Natural killer cell (primary cell): ENCODE results near the gene INTS15. TPM values are rescaled to one million over a fixed set of nuclear protein-coding genes. Genes with fewer than 3 reads are reported as not detected.

Experiments used
- ATAC-seq, 3 donors: fragments of 150-1000 bp in 2 of 3; fragments of 200-7000 bp in 1 of 3; cut with Tn5 transposase; 1 replicate in 1 of 3; 2 replicates in 2 of 3; pipeline ENCODE4 v1.10.0; 2021; ENCODE audit warnings: mild to moderate bottlenecking in 2 of 3, moderate library complexity in 2 of 3
- DNase-seq, 2 donors: peaks; one replicate each; pipeline versions ENCODE4 v3.0.0 to v3.0.0-alpha.2; 2013 to 2021; ENCODE audit warnings: mixed read lengths in 1 of 2
- H3K27ac ChIP-seq: one replicate; pipeline ENCODE4 v1.5.1; 2013; ENCODE audit warnings: mild to moderate bottlenecking, low read length
- H3K27me3 ChIP-seq: one replicate; pipeline ENCODE4 v1.6.1; 2013; ENCODE audit warnings: low read length; ENCODE audit not compliant: control insufficient read depth, insufficient read depth
- H3K36me3 ChIP-seq: one replicate; pipeline ENCODE4 v1.6.1; 2013; ENCODE audit warnings: low read length; ENCODE audit not compliant: control insufficient read depth, insufficient read depth
- H3K4me1 ChIP-seq: one replicate; pipeline ENCODE4 v1.6.1; 2013; ENCODE audit warnings: low read length; ENCODE audit not compliant: control insufficient read depth, insufficient read depth
- H3K4me3 ChIP-seq: one replicate; pipeline ENCODE4 v1.5.1; 2013; ENCODE audit warnings: low read length
- H3K9me3 ChIP-seq: one replicate; pipeline ENCODE4 v1.6.1; 2013; ENCODE audit warnings: low read length; ENCODE audit not compliant: control insufficient read depth, insufficient read depth
- H3K27ac Mint-ChIP-seq, 2 donors: one replicate each; pipeline ENCODE4 v1.8.0; 2022; ENCODE audit warnings: mild to moderate bottlenecking in 2 of 2, mixed read lengths in 2 of 2, moderate library complexity in 1 of 2
- H3K27me3 Mint-ChIP-seq, 2 donors: one replicate each; pipeline ENCODE4 v1.8.0; 2022; ENCODE audit warnings: low read depth in 2 of 2, mixed read lengths in 2 of 2
- H3K36me3 Mint-ChIP-seq: one replicate; pipeline ENCODE4 v1.8.0; 2022; ENCODE audit warnings: mixed read lengths
- H3K4me1 Mint-ChIP-seq, 2 donors: one replicate each; pipeline ENCODE4 v1.8.0; 2022; ENCODE audit warnings: mixed read lengths in 2 of 2
- H3K4me3 Mint-ChIP-seq: one replicate; pipeline ENCODE4 v1.8.0; 2022; ENCODE audit warnings: mild to moderate bottlenecking, moderate library complexity, mixed read lengths
- H3K9me3 Mint-ChIP-seq, 2 donors: one replicate each; pipeline ENCODE4 v1.8.0; 2022; ENCODE audit warnings: mixed read lengths in 2 of 2
- CTCF ChIP-seq: fragments of 200-600 bp; IDR thresholded peaks from one replicate; pipeline ENCODE4 v1.8.0; 2022; ENCODE audit warnings: antibody characterized with exemption
- WGBS: methylation state at CpG from one replicate; pipeline ENCODE4 v1.1.7; 2013; ENCODE audit warnings: missing lambda C conversion rate; ENCODE audit not compliant: insufficient coverage; 5-methylcytosine and 5-hydroxymethylcytosine counted together
- intact Hi-C: fragments of 100-400 bp; cut with micrococcal nuclease; formaldehyde crosslinking; loops from one replicate; pipeline ENCODE4 v1.14.2; 2022
- total RNA-seq, 4 donors: library from RNA; stranded (reverse); fragments of 120-200 nt in 1 of 4; gene quantifications; one replicate each; pipeline versions ENCODE4 v1.2.3 to v1.2.4, GENCODE V29; 2013 to 2022

The INTS15 gene
- total RNA-seq, 3 donors from 2014 or later (not counting 1 experiment from before 2014, with no cell fraction given), result 47.5 to 70.1 (median 60.7) TPM

GRCh38 chr7:6649241-6649961 is 59.6 kb downstream of the INTS15 start:
- Histone ChIP-seq H3K4me3 (no peak overlapping the region), H3K27me3 (no peaks in the 10 kb centered on the region), H3K27ac (no peak overlapping the region), H3K36me3 (peaks cover 28% of the 10 kb centered on the region), H3K4me1 (no peaks in the 10 kb centered on the region), H3K9me3 (no peaks in the 10 kb centered on the region)
- 90% methylated on average over 13 of the region's 13 CpGs for WGBS
- DNase-seq (no peak), ATAC-seq (no peak)
- H3K27me3 Mint-ChIP-seq, result no peaks in the 10 kb centered on the region
- H3K9me3 Mint-ChIP-seq, result no peaks in the 10 kb centered on the region
- H3K4me3 Mint-ChIP-seq, result no peak overlapping the region
- H3K27ac Mint-ChIP-seq, result no peak overlapping the region
- no peak for TF ChIP-seq CTCF
- H3K4me1 Mint-ChIP-seq, result no peaks in the 10 kb centered on the region
- intact Hi-C loops, result no loop called here
- H3K36me3 Mint-ChIP-seq, result no peaks in the 10 kb centered on the region

- H3K4me3 Mint-ChIP-seq, result no peak overlapping the region
- no peaks in the 10 kb centered on the region for H3K9me3 Mint-ChIP-seq
- intact Hi-C loops, result no loop called here
- no peak for ATAC-seq
- no peaks in the 10 kb centered on the region for H3K36me3 Mint-ChIP-seq
- 97% methylated on average over 10 of the region's 10 CpGs for WGBS
- no peak for TF ChIP-seq CTCF
- no peaks in the 10 kb centered on the region for H3K27me3 Mint-ChIP-seq
- H3K9me3 ChIP-seq, result no peaks in the 10 kb centered on the region
- no peaks in the 10 kb centered on the region for H3K4me1 ChIP-seq
- H3K36me3 ChIP-seq, result peaks cover 27% of the 10 kb centered on the region
- no peak overlapping the region for H3K4me3 ChIP-seq
- DNase-seq, result no peak
- no peaks in the 10 kb centered on the region for H3K4me1 Mint-ChIP-seq
- no peak overlapping the region for H3K27ac Mint-ChIP-seq
- H3K27me3 ChIP-seq, result no peaks in the 10 kb centered on the region
- no peak overlapping the region for H3K27ac ChIP-seq
These were observed 60.3 kb downstream of the INTS15 start for GRCh38 chr7:6650086-6650485.

- H3K36me3 ChIP-seq, result peaks cover 29% of the 10 kb centered on the region
- no peak overlapping the region for H3K4me3 ChIP-seq
- no peaks in the 10 kb centered on the region for H3K9me3 Mint-ChIP-seq
- no peaks in the 10 kb centered on the region for H3K4me1 ChIP-seq
- no peak overlapping the region for H3K27ac ChIP-seq
- no peaks in the 10 kb centered on the region for H3K9me3 ChIP-seq
- intact Hi-C loops, result no loop called here
- DNase-seq, result no peak
- H3K27ac Mint-ChIP-seq, result no peak overlapping the region
- no peaks in the 10 kb centered on the region for H3K27me3 ChIP-seq
- no peak for ATAC-seq
- H3K27me3 Mint-ChIP-seq, result no peaks in the 10 kb centered on the region
- TF ChIP-seq CTCF, result no peak
- no peaks in the 10 kb centered on the region for H3K4me1 Mint-ChIP-seq
- H3K4me3 Mint-ChIP-seq, result no peak overlapping the region
- no peaks in the 10 kb centered on the region for H3K36me3 Mint-ChIP-seq
- WGBS, result 97% methylated on average over 12 of the region's 12 CpGs
These were observed 60.7 kb downstream of the INTS15 start for GRCh38 chr7:6650521-6651011.
